Memory B cell (primary cell): ENCODE results near the gene SESN3.

ENCODE experiments used
- ATAC-seq: fragments of 150-1000 bp; cut with Tn5 transposase; 2 replicates; pipeline ENCODE4 v1.10.0; 2021; ENCODE audit warnings: low read depth, mild to moderate bottlenecking, moderate library complexity
- DNase-seq, 2 donors: peaks; one replicate each; pipeline ENCODE4 v3.0.0; 2022; ENCODE audit warnings: low spot score in 2 of 2
- H3K27ac Mint-ChIP-seq: one replicate; pipeline ENCODE4 v1.8.0; 2022; ENCODE audit warnings: mild to moderate bottlenecking, moderate library complexity, mixed read lengths
- H3K27me3 Mint-ChIP-seq: one replicate; pipeline ENCODE4 v1.8.0; 2022; ENCODE audit warnings: mixed read lengths
- H3K36me3 Mint-ChIP-seq: one replicate; pipeline ENCODE4 v1.8.0; 2022; ENCODE audit warnings: mild to moderate bottlenecking, mixed read lengths
- H3K4me1 Mint-ChIP-seq: one replicate; pipeline ENCODE4 v1.8.0; 2022; ENCODE audit warnings: mixed read lengths
- H3K4me3 Mint-ChIP-seq: one replicate; pipeline ENCODE4 v1.8.0; 2022; ENCODE audit warnings: mild to moderate bottlenecking, moderate library complexity, mixed read lengths
- H3K9me3 Mint-ChIP-seq: one replicate; pipeline ENCODE4 v1.8.0; 2022; ENCODE audit warnings: mixed read lengths

The SESN3 gene

GRCh38 chr11:95161248-95161647 lies 69.8 kb downstream of the SESN3 start:
- H3K4me3 Mint-ChIP-seq = no peak overlapping the region
- H3K9me3 Mint-ChIP-seq = no peaks in the 10 kb centered on the region
- no peak overlapping the region for H3K27ac Mint-ChIP-seq
- no peaks in the 10 kb centered on the region for H3K27me3 Mint-ChIP-seq
- peaks cover 10% of the 10 kb centered on the region for H3K4me1 Mint-ChIP-seq
- no peak for ATAC-seq
- H3K36me3 Mint-ChIP-seq = no peaks in the 10 kb centered on the region
- no peak for DNase-seq

DNA sequence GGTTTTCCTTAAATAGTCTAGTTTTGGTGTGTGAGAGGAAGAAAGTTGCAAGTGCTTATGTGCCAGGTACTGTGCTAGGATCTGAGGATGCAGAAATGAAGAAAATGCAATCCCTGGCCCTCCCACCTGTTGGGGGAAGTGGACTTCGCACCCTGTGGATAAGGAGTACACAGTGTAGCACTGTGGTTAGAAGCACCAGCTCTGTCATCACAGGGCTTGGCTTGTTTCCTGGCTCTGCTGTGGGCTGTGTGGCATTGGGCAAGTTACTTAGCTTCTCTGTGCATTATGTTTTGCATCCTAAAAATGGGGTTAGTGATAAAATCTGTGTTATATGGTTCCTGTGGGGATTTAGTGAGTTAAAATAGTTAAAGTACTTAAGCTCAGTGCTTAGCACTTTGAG lies 73.2 kb downstream of the SESN3 start:
- Mint-ChIP-seq H3K4me3 (no peak overlapping the region), H3K9me3 (no peaks in the 10 kb centered on the region), H3K27me3 (no peaks in the 10 kb centered on the region), H3K36me3 (no peaks in the 10 kb centered on the region), H3K27ac (no peak overlapping the region), H3K4me1 (peaks cover 25% of the 10 kb centered on the region)
- DNase-seq = no peak
- ATAC-seq = no peak

DNA sequence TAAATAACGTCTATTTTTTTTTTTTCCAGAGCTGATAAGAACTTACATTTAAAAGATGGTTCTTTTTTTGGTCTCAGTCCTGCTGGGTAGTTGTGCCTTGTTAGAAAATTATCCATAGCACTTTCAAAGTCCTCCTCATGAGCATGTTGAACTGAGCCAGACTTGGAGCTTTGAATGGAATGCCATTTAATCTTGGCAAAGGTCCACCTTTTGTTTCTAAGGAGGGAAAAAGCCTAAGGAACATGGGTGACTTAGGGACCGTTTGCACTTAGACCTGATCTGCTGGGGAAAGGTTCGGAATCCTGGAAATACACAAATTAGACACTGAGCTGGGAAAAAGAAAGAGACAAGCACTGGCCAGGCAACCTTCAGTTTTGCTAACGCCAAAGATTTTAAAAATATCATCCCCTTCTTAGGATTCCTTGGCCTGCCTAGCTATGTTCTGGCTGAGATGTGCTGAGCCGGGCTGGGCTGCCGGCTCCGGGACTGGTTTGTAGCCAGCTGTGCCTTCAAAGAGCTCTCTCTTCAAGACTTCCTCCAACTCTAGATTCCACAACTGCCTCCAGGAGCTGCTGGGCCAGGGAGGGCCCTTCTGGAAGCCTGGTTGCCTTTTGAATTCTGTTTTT lies 74.0 kb downstream of the SESN3 start:
- no peaks in the 10 kb centered on the region for H3K9me3 Mint-ChIP-seq
- H3K4me1 Mint-ChIP-seq = peaks cover 30% of the 10 kb centered on the region
- H3K27ac Mint-ChIP-seq = peak overlapping the region; percentile 45
- H3K4me3 Mint-ChIP-seq = no peak overlapping the region
- no peaks in the 10 kb centered on the region for H3K27me3 Mint-ChIP-seq
- no peaks in the 10 kb centered on the region for H3K36me3 Mint-ChIP-seq
- ATAC-seq (no peak), DNase-seq (no peak)

GRCh38 chr11:95156133-95156721 lies 74.8 kb downstream of the SESN3 start:
- Mint-ChIP-seq H3K4me1 (peaks cover 36% of the 10 kb centered on the region), H3K36me3 (no peaks in the 10 kb centered on the region), H3K9me3 (no peaks in the 10 kb centered on the region), H3K27ac (no peak overlapping the region), H3K27me3 (no peaks in the 10 kb centered on the region), H3K4me3 (no peak overlapping the region)
- no peak for ATAC-seq
- no peak for DNase-seq

DNA sequence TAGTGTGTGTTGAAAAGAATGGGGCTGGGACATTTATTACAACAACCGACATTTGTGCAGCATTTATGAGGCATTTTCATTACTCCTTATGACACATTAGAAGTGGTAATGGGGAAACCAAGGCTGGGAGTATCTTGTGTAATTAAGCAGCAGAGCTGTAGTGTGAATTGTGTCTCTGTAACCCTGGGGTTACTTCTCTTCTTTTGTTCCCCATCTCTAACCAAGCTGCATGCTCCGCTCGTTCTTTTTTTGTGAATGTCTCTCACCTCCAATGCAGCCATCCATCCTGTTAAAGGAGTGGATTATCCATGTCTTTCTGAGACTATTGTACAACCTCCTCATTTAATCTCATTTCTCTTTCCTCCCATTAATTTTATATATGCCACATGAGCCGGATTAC lies 75.6 kb downstream of the SESN3 start:
- H3K4me3 Mint-ChIP-seq = no peak overlapping the region
- ATAC-seq (no peak), DNase-seq (no peak)
- H3K36me3 Mint-ChIP-seq = no peaks in the 10 kb centered on the region
- no peaks in the 10 kb centered on the region for H3K27me3 Mint-ChIP-seq
- peaks cover 32% of the 10 kb centered on the region for H3K4me1 Mint-ChIP-seq
- no peaks in the 10 kb centered on the region for H3K9me3 Mint-ChIP-seq
- H3K27ac Mint-ChIP-seq = peak overlapping the region; percentile 58

DNA sequence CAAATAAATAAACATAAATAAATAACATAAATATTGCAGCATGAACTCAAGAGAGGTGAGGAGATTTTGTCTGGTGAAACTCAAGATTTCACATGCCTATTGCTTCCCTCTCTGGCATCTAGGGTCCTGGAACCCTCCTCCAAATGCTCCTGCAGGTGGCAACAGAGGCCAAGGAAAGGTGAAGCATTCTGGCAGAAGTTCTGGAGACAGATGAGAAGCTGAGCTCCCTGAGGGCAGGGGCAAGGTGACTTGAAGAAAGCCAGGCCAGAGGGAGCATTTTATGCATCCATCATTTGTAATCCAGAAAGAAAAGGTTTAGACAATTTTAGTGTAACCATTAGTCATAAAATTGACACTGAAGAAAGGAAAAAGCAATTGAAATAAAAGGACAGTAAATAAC lies 76.5 kb downstream of the SESN3 start:
- H3K36me3 Mint-ChIP-seq = no peaks in the 10 kb centered on the region
- no peaks in the 10 kb centered on the region for H3K27me3 Mint-ChIP-seq
- no peak for ATAC-seq
- peaks cover 28% of the 10 kb centered on the region for H3K4me1 Mint-ChIP-seq
- DNase-seq = peak; percentile 36 to 60
- H3K9me3 Mint-ChIP-seq = no peaks in the 10 kb centered on the region
- peak overlapping the region; percentile 90 for H3K27ac Mint-ChIP-seq
- H3K4me3 Mint-ChIP-seq = no peak overlapping the region

GRCh38 chr11:95153857-95154246 lies 77.2 kb downstream of the SESN3 start:
- no peaks in the 10 kb centered on the region for H3K9me3 Mint-ChIP-seq
- DNase-seq = no peak
- no peaks in the 10 kb centered on the region for H3K36me3 Mint-ChIP-seq
- peak overlapping the region; percentile 90 for H3K27ac Mint-ChIP-seq
- peaks cover 28% of the 10 kb centered on the region for H3K4me1 Mint-ChIP-seq
- peak overlapping the region; percentile 82 for H3K4me3 Mint-ChIP-seq
- no peak for ATAC-seq
- H3K27me3 Mint-ChIP-seq = no peaks in the 10 kb centered on the region

- ATAC-seq = peak; percentile 20
- H3K4me1 Mint-ChIP-seq = peaks cover 28% of the 10 kb centered on the region
- peak overlapping the region; percentile 82 for H3K4me3 Mint-ChIP-seq
Observed at GRCh38 chr11:95152876-95153856, 77.8 kb downstream of the SESN3 start.

DNA sequence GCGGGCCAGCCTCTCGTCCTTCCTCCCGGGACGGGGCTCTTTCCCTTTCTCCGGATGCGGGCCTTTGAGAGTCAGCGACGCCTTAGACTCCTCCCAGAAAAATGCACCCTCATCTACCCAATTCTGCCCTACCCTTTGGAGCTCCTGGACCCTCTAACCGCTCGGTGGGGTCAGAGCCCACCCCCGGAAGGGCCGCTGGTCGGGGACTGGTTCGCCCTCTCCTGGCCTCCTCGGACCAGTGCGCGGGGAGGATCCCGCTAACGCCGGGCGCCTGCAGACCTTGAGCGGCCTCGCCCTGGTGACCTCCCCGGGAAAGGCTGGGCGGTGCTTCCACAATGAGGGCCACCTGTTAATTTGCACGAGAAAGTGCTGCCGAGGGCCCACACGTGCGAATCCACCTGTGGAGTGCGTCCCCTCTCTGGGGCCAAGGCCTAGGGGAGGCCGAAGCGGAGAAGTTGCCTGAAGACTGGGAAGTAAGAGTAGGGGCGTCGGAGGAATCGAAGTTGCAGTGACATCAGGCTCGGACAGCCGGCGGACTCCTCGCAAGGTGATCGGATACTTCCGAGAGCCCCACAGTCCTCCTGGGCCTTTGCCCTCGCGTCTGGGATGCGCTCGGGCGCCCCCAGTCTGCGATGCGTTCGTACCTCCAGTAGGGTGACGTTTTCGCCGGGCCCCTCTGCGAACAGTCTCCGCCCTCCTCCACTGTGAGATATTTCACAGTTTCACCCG lies 79.9 kb downstream of the SESN3 start:
- ATAC-seq (peak; percentile 85), DNase-seq (peak; percentile 88 to 90)
- H3K4me1 Mint-ChIP-seq = peaks cover 28% of the 10 kb centered on the region
- no peaks in the 10 kb centered on the region for H3K27me3 Mint-ChIP-seq
- H3K4me3 Mint-ChIP-seq = peak overlapping the region; percentile 90
- no peaks in the 10 kb centered on the region for H3K36me3 Mint-ChIP-seq
- H3K27ac Mint-ChIP-seq = peak overlapping the region; percentile 90
- H3K9me3 Mint-ChIP-seq = no peaks in the 10 kb centered on the region

More at GRCh38 chr11:95152876-95153856, 77.8 kb downstream of the SESN3 start:
- Mint-ChIP-seq H3K36me3 (no peaks in the 10 kb centered on the region), H3K9me3 (no peaks in the 10 kb centered on the region), H3K27ac (peak overlapping the region; percentile 90), H3K27me3 (no peaks in the 10 kb centered on the region)
- no peak for DNase-seq

GRCh38 chr11:95149651-95150364 lies 81.2 kb downstream of the SESN3 start:
- Mint-ChIP-seq H3K9me3 (no peaks in the 10 kb centered on the region), H3K27ac (peak overlapping the region; percentile 90)

GRCh38 chr11:95148938-95149337 lies 82.1 kb downstream of the SESN3 start:
- H3K27ac Mint-ChIP-seq = no peak overlapping the region

More at GRCh38 chr11:95149651-95150364, 81.2 kb downstream of the SESN3 start:
- peak in 1 of 2 donors; percentile 23 for DNase-seq
- peaks cover 28% of the 10 kb centered on the region for H3K4me1 Mint-ChIP-seq
- H3K4me3 Mint-ChIP-seq = peak overlapping the region; percentile 90
- H3K27me3 Mint-ChIP-seq = no peaks in the 10 kb centered on the region
- ATAC-seq = no peak
- H3K36me3 Mint-ChIP-seq = no peaks in the 10 kb centered on the region

GRCh38 chr11:95148406-95148805 lies 82.6 kb downstream of the SESN3 start:
- H3K36me3 Mint-ChIP-seq = no peaks in the 10 kb centered on the region
- no peak overlapping the region for H3K4me3 Mint-ChIP-seq
- ATAC-seq = no peak

More at GRCh38 chr11:95148938-95149337, 82.1 kb downstream of the SESN3 start:
- no peaks in the 10 kb centered on the region for H3K27me3 Mint-ChIP-seq
- no peak overlapping the region for H3K4me3 Mint-ChIP-seq
- ATAC-seq = no peak
- no peaks in the 10 kb centered on the region for H3K36me3 Mint-ChIP-seq
- H3K4me1 Mint-ChIP-seq = peaks cover 22% of the 10 kb centered on the region
- DNase-seq = no peak
- no peaks in the 10 kb centered on the region for H3K9me3 Mint-ChIP-seq

DNA sequence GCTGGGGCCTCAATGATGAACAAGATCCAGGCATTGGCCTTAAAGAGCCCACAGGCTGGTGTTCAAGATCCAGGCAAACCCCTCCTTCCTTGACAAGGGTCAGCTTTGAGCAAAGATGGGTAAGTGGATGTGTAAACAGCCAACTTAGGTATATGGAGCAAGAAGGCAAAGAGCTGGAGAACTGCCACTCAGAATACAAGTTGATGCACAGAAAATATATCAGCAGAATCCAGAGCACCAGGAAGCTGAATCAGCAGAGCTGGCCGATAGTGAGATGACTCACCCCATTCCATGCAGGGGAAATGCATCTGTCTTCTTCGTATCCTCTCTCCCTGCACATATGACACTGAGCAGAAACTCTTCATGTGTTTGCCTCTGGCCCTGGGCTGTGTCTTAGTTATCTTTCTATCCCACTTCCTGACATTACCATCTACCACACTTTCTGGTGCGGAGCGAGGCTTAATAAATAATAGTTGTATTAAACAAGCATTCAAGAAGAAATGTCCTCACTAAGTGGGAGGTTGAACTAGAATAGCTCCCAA lies 83.6 kb downstream of the SESN3 start:
- no peak overlapping the region for H3K4me3 Mint-ChIP-seq
- ATAC-seq = no peak
- H3K36me3 Mint-ChIP-seq = no peaks in the 10 kb centered on the region
- no peaks in the 10 kb centered on the region for H3K27me3 Mint-ChIP-seq
- DNase-seq = no peak
- no peak overlapping the region for H3K27ac Mint-ChIP-seq
- peaks cover 7% of the 10 kb centered on the region for H3K4me1 Mint-ChIP-seq
- no peaks in the 10 kb centered on the region for H3K9me3 Mint-ChIP-seq

More at GRCh38 chr11:95148406-95148805, 82.6 kb downstream of the SESN3 start:
- Mint-ChIP-seq H3K4me1 (peaks cover 17% of the 10 kb centered on the region), H3K27ac (no peak overlapping the region), H3K27me3 (no peaks in the 10 kb centered on the region), H3K9me3 (no peaks in the 10 kb centered on the region)
- no peak for DNase-seq
